HEK293 (cell line): ENCODE results near the gene RGS19.

Experiments used
- CTCF ChIA-PET: fragments of 350-600 bp; formaldehyde crosslinking; extraction: SDS; loops from one replicate; lab custom pipeline; 2021; ENCODE audit warnings: antibody characterized with exemption; lab: Yijun Ruan, JAX
- POLR2A ChIA-PET: fragments of 300-600 bp; formaldehyde crosslinking; extraction: SDS; loops from one replicate; lab custom pipeline; 2020; ENCODE audit warnings: antibody characterized with exemption, inconsistent platforms; lab: Yijun Ruan, JAX
- H3K27ac ChIP-seq: fragments of 200-500 bp; sonication (Bioruptor generic); 2 replicates; pipeline ENCODE4 v1.5.1; 2014; ENCODE audit warnings: low read depth, low read length, control low read depth, inconsistent platforms; ENCODE audit errors: extremely low read depth
- H3K36me3 ChIP-seq, 2 experiments: fragments of 200-500 bp in 1 of 2; sonication (Bioruptor generic) in 1 of 2; 1 replicate in 1 of 2; 2 replicates in 1 of 2; pipeline ENCODE4 v1.5.1; 2014 to 2017; ENCODE audit warnings: inconsistent platforms in 2 of 2, low read length in 2 of 2; ENCODE audit not compliant: control insufficient read depth in 2 of 2, insufficient read depth in 1 of 2
- H3K4me1 ChIP-seq: fragments of 200-500 bp; sonication (Bioruptor generic); 2 replicates; pipeline ENCODE4 v1.5.1; 2014; ENCODE audit warnings: mild to moderate bottlenecking, low read length, inconsistent platforms; ENCODE audit not compliant: control insufficient read depth, insufficient read depth
- H3K4me3 ChIP-seq: 2 replicates; pipeline ENCODE4 v1.5.1; 2011; ENCODE audit warnings: low read depth, mild to moderate bottlenecking, control low read depth, low read length, moderate library complexity
- H3K9me3 ChIP-seq: fragments of 200-500 bp; sonication (Bioruptor generic); 2 replicates; pipeline ENCODE4 v1.5.1; 2014; ENCODE audit warnings: low read depth, low read length, inconsistent platforms; ENCODE audit not compliant: control insufficient read depth, insufficient read depth
- GLIS1 ChIP-seq: fragments of 450-650 bp; formaldehyde crosslinking; IDR thresholded peaks from 2 replicates; pipeline ENCODE4 v1.5.1; 2016; ENCODE audit warnings: missing biosample characterization, missing genetic modification characterization
- GLIS2 ChIP-seq: fragments of 450-650 bp; formaldehyde crosslinking; IDR thresholded peaks from 2 replicates; pipeline ENCODE4 v1.5.1; 2016; ENCODE audit warnings: missing biosample characterization, missing genetic modification characterization
- KLF10 ChIP-seq: fragments of 450-650 bp; IDR thresholded peaks from 2 replicates; pipeline ENCODE4 v1.5.1; 2018; ENCODE audit warnings: missing biosample characterization, mild to moderate bottlenecking, missing genetic modification characterization
- MYNN ChIP-seq: fragments of 450-650 bp; formaldehyde crosslinking; IDR thresholded peaks from 2 replicates; pipeline ENCODE4 v1.5.1; 2016; ENCODE audit warnings: missing biosample characterization, missing genetic modification characterization, borderline replicate concordance
- SCRT1 ChIP-seq: fragments of 450-650 bp; formaldehyde crosslinking; IDR thresholded peaks from 2 replicates; pipeline ENCODE4 v1.5.1; 2016; ENCODE audit warnings: missing biosample characterization, missing genetic modification characterization, borderline replicate concordance
- SCRT2 ChIP-seq: fragments of 450-650 bp; formaldehyde crosslinking; IDR thresholded peaks from 2 replicates; pipeline ENCODE4 v1.5.1; 2016; ENCODE audit warnings: missing biosample characterization, missing genetic modification characterization
- SP3 ChIP-seq: fragments of 450-650 bp; formaldehyde crosslinking; IDR thresholded peaks from 2 replicates; pipeline ENCODE4 v1.5.1; 2016; ENCODE audit warnings: missing biosample characterization, missing genetic modification characterization
- ZBTB48 ChIP-seq: fragments of 450-650 bp; formaldehyde crosslinking; IDR thresholded peaks from 2 replicates; pipeline ENCODE4 v1.5.1; 2016; ENCODE audit warnings: missing biosample characterization, missing genetic modification characterization
- ZNF157 ChIP-seq: fragments of 450-650 bp; formaldehyde crosslinking; IDR thresholded peaks from 2 replicates; pipeline ENCODE4 v1.5.1; 2016; ENCODE audit warnings: missing biosample characterization, missing genetic modification characterization
- ZNF341 ChIP-seq: fragments of 450-650 bp; formaldehyde crosslinking; IDR thresholded peaks from 2 replicates; pipeline ENCODE4; 2016; ENCODE audit warnings: low read depth, missing biosample characterization, missing genetic modification characterization
- ZNF561 ChIP-seq: fragments of 450-650 bp; IDR thresholded peaks from 2 replicates; pipeline ENCODE4 v1.5.1; 2018; ENCODE audit warnings: missing biosample characterization, missing genetic modification characterization, borderline replicate concordance
- ZNF629 ChIP-seq: fragments of 450-650 bp; formaldehyde crosslinking; IDR thresholded peaks from 2 replicates; pipeline ENCODE4 v1.5.1; 2017; ENCODE audit warnings: missing biosample characterization, missing genetic modification characterization
- ZNF654 ChIP-seq: fragments of 450-650 bp; formaldehyde crosslinking; IDR thresholded peaks from 2 replicates; pipeline ENCODE4 v1.5.1; 2016; ENCODE audit warnings: low read depth, missing biosample characterization, missing genetic modification characterization
- ZNF747 ChIP-seq: fragments of 450-650 bp; formaldehyde crosslinking; IDR thresholded peaks from 2 replicates; pipeline ENCODE4 v1.5.1; 2016; ENCODE audit warnings: missing biosample characterization, missing genetic modification characterization
- ZNF843 ChIP-seq: fragments of 450-650 bp; formaldehyde crosslinking; IDR thresholded peaks from 2 replicates; pipeline ENCODE4 v1.5.1; 2016; ENCODE audit warnings: missing biosample characterization, missing genetic modification characterization
- ZXDB ChIP-seq: fragments of 450-650 bp; formaldehyde crosslinking; IDR thresholded peaks from 2 replicates; pipeline ENCODE4 v1.5.1; 2016; ENCODE audit warnings: missing biosample characterization, missing genetic modification characterization
- TF ChIP-seq, protein P1 (sequence below): fragments of 450-650 bp; formaldehyde crosslinking; IDR thresholded peaks from 2 replicates; pipeline ENCODE4 v1.5.1; 2016; ENCODE audit warnings: missing biosample characterization, missing genetic modification characterization, borderline replicate concordance
- TF ChIP-seq, protein P2 (sequence below): fragments of 450-650 bp; formaldehyde crosslinking; IDR thresholded peaks from 2 replicates; pipeline ENCODE4 v1.5.1; 2017; ENCODE audit warnings: missing biosample characterization, missing genetic modification characterization
- TF ChIP-seq, protein P3 (sequence below): fragments of 450-650 bp; formaldehyde crosslinking; IDR thresholded peaks from 2 replicates; pipeline ENCODE4 v1.5.1; 2016; ENCODE audit warnings: missing biosample characterization, missing genetic modification characterization

RGS19 gene

DNA sequence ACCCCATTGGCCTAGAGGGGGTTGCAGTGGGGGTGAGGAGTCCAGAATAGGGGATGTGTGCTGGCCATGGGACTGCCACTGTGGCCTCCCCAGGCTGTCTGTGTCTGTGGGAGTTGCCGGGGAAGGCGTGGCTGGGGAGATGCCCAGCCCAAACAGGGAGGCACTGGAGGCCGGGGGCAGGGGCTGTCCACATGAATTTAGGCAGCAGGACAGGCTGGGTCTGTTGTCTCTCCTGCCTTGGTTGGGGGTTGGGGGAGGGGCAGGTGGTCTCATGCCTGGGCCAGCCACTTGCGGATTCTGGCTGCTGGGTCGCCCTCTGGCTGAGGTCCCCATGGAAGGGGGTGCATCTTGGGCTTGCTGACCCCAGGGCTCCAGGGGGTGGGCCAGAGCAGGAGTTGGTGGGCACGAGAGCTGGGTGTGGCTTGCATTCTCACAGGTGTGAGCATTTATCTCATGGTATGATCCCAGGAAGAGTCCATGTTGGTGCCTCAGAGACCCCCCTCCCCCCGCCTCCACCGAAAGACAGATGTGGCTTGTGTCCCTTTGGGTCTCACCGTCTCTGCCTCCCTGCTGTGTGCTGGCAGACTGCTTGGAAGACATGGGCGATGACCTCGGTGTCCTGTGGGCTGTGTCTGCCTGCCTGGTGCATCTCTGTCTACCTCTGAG, 33.8 kb downstream of the RGS19 start:
- H3K4me3 ChIP-seq = no peak overlapping the region
- peaks cover 0 to 5% of the 10 kb centered on the region in 2 experiments; a peak in 1 of 3 replicates for H3K36me3 ChIP-seq
- H3K4me1 ChIP-seq = peaks cover 6% of the 10 kb centered on the region
- CTCF ChIA-PET = no interaction called here
- POLR2A ChIA-PET = no interaction called here
- no peak overlapping the region for H3K27ac ChIP-seq
- no peaks in the 10 kb centered on the region for H3K9me3 ChIP-seq
- TF ChIP-seq KLF10 (tag by site-specific recombination) = no peak
- TF ChIP-seq GLIS2 (tag by site-specific recombination) = peak; percentile 60
- peak; percentile 74 for TF ChIP-seq SCRT2 (tag by site-specific recombination)
- TF ChIP-seq ZNF561 (tag by site-specific recombination) = no peak
- no peak for TF ChIP-seq ZNF341
- TF ChIP-seq ZNF629 (tag by site-specific recombination) = no peak
- TF ChIP-seq, protein P1, sequence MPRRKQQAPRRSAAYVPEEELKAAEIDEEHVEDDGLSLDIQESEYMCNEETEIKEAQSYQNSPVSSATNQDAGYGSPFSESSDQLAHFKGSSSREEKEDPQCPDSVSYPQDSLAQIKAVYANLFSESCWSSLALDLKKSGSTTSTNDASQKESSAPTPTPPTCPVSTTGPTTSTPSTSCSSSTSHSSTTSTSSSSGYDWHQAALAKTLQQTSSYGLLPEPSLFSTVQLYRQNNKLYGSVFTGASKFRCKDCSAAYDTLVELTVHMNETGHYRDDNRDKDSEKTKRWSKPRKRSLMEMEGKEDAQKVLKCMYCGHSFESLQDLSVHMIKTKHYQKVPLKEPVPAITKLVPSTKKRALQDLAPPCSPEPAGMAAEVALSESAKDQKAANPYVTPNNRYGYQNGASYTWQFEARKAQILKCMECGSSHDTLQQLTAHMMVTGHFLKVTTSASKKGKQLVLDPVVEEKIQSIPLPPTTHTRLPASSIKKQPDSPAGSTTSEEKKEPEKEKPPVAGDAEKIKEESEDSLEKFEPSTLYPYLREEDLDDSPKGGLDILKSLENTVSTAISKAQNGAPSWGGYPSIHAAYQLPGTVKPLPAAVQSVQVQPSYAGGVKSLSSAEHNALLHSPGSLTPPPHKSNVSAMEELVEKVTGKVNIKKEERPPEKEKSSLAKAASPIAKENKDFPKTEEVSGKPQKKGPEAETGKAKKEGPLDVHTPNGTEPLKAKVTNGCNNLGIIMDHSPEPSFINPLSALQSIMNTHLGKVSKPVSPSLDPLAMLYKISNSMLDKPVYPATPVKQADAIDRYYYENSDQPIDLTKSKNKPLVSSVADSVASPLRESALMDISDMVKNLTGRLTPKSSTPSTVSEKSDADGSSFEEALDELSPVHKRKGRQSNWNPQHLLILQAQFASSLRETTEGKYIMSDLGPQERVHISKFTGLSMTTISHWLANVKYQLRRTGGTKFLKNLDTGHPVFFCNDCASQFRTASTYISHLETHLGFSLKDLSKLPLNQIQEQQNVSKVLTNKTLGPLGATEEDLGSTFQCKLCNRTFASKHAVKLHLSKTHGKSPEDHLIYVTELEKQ (tag by site-specific recombination) = no peak
- TF ChIP-seq MYNN (tag by site-specific recombination) = no peak
- no peak for TF ChIP-seq ZXDB (tag by site-specific recombination)
- TF ChIP-seq, protein P2, sequence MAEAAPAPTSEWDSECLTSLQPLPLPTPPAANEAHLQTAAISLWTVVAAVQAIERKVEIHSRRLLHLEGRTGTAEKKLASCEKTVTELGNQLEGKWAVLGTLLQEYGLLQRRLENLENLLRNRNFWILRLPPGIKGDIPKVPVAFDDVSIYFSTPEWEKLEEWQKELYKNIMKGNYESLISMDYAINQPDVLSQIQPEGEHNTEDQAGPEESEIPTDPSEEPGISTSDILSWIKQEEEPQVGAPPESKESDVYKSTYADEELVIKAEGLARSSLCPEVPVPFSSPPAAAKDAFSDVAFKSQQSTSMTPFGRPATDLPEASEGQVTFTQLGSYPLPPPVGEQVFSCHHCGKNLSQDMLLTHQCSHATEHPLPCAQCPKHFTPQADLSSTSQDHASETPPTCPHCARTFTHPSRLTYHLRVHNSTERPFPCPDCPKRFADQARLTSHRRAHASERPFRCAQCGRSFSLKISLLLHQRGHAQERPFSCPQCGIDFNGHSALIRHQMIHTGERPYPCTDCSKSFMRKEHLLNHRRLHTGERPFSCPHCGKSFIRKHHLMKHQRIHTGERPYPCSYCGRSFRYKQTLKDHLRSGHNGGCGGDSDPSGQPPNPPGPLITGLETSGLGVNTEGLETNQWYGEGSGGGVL (tag by site-specific recombination) = no peak
- TF ChIP-seq ZNF843 (tag by site-specific recombination) = no peak
- TF ChIP-seq SP3 (tag by site-specific recombination) = peak; percentile 50; the same call in 1 of the 2 replicates
- TF ChIP-seq GLIS1 (tag by site-specific recombination) = peak; percentile 90
- peak; percentile 51; the same call in 1 of the 2 replicates for TF ChIP-seq SCRT1 (tag by site-specific recombination)
- no peak for TF ChIP-seq ZBTB48 (tag by site-specific recombination)
- no peak for TF ChIP-seq ZNF747 (tag by site-specific recombination)
- TF ChIP-seq ZNF157 (tag by site-specific recombination) = no peak
- TF ChIP-seq ZNF654 (tag by site-specific recombination) = no peak
- TF ChIP-seq, protein P3, sequence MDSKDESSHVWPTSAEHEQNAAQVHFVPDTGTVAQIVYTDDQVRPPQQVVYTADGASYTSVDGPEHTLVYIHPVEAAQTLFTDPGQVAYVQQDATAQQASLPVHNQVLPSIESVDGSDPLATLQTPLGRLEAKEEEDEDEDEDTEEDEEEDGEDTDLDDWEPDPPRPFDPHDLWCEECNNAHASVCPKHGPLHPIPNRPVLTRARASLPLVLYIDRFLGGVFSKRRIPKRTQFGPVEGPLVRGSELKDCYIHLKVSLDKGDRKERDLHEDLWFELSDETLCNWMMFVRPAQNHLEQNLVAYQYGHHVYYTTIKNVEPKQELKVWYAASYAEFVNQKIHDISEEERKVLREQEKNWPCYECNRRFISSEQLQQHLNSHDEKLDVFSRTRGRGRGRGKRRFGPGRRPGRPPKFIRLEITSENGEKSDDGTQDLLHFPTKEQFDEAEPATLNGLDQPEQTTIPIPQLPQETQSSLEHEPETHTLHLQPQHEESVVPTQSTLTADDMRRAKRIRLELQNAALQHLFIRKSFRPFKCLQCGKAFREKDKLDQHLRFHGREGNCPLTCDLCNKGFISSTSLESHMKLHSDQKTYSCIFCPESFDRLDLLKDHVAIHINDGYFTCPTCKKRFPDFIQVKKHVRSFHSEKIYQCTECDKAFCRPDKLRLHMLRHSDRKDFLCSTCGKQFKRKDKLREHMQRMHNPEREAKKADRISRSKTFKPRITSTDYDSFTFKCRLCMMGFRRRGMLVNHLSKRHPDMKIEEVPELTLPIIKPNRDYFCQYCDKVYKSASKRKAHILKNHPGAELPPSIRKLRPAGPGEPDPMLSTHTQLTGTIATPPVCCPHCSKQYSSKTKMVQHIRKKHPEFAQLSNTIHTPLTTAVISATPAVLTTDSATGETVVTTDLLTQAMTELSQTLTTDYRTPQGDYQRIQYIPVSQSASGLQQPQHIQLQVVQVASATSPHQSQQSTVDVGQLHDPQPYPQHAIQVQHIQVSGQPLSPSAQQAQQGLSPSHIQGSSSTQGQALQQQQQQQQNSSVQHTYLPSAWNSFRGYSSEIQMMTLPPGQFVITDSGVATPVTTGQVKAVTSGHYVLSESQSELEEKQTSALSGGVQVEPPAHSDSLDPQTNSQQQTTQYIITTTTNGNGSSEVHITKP (tag by site-specific recombination) = peak; percentile 51; the same call in 1 of the 2 replicates
